OCI-LY3 (cell line): Measurements from ENCODE around the gene PPP1R1B.

Experiments
- H2AFZ ChIP-seq: fragments of 200-600, 300-600 bp; shearing (Covaris generic); 2 replicates; pipeline ENCODE4 v1.6.0; 2014; ENCODE audit warnings: antibody characterized with exemption, low read depth, low read length
- H3K27ac ChIP-seq: fragments of 200-600, 300-600 bp; sonication (generic); 2 replicates; pipeline ENCODE4 v1.5.1; 2014; ENCODE audit warnings: mild to moderate bottlenecking, low read length, moderate library complexity, mixed read lengths
- H3K27me3 ChIP-seq: fragments of 200-600, 300-600 bp; sonication (generic); 2 replicates; pipeline ENCODE4 v1.6.1; 2014; ENCODE audit warnings: low read depth, low read length, mixed read lengths
- H3K36me3 ChIP-seq: fragments of 200-600, 300-600 bp; sonication (generic); replicated peaks from 2 replicates; pipeline ENCODE3; 2014; ENCODE audit warnings: low read depth, low read length, mixed read lengths
- H3K4me1 ChIP-seq: fragments of 300-600, 200-600 bp; sonication (generic); 2 replicates; pipeline ENCODE4 v1.6.1; 2014; ENCODE audit warnings: low read length, mixed read lengths
- H3K4me2 ChIP-seq: fragments of 200-600, 300-600 bp; sonication (generic); 2 replicates; pipeline ENCODE4 v1.6.1; 2014; ENCODE audit warnings: low read length, mixed read lengths
- H3K4me3 ChIP-seq: fragments of 300-600, 200-600 bp; sonication (generic); 2 replicates; pipeline ENCODE4 v1.5.1; 2014; ENCODE audit warnings: antibody characterized with exemption, mild to moderate bottlenecking, low read length, moderate library complexity
- H3K79me2 ChIP-seq: fragments of 300-600, 200-600 bp; shearing (Covaris generic); 2 replicates; pipeline ENCODE4 v1.6.1; 2014; ENCODE audit warnings: mild to moderate bottlenecking, low read length, mixed read lengths
- H3K9ac ChIP-seq: fragments of 300-600, 200-600 bp; shearing (Covaris generic); 2 replicates; pipeline ENCODE4 v1.6.0; 2014; ENCODE audit warnings: mild to moderate bottlenecking, low read length, moderate library complexity
- H3K9me3 ChIP-seq: fragments of 200-600, 300-600 bp; shearing (Covaris generic); 2 replicates; pipeline ENCODE4 v1.6.1; 2014; ENCODE audit warnings: low read length, mixed read lengths; ENCODE audit not compliant: insufficient read depth
- H4K20me1 ChIP-seq: fragments of 200-600, 300-600 bp; sonication (generic); 2 replicates; pipeline ENCODE4 v1.6.1; 2016; ENCODE audit warnings: low read length, mixed read lengths; ENCODE audit not compliant: insufficient read depth
- EZH2phosphoT487 ChIP-seq: fragments of 200-600 bp; shearing (Covaris generic); IDR thresholded peaks from 2 replicates; pipeline ENCODE4 v1.6.1; 2018; ENCODE audit warnings: antibody characterized with exemption, mixed run types, low read depth
- TF ChIP-seq, protein P1 (sequence below): fragments of 200-600, 300-600 bp; sonication (generic); IDR thresholded peaks from 2 replicates; pipeline ENCODE4 v1.5.1; 2014; ENCODE audit warnings: antibody characterized with exemption, low read length, low read depth

Gene PPP1R1B

DNA sequence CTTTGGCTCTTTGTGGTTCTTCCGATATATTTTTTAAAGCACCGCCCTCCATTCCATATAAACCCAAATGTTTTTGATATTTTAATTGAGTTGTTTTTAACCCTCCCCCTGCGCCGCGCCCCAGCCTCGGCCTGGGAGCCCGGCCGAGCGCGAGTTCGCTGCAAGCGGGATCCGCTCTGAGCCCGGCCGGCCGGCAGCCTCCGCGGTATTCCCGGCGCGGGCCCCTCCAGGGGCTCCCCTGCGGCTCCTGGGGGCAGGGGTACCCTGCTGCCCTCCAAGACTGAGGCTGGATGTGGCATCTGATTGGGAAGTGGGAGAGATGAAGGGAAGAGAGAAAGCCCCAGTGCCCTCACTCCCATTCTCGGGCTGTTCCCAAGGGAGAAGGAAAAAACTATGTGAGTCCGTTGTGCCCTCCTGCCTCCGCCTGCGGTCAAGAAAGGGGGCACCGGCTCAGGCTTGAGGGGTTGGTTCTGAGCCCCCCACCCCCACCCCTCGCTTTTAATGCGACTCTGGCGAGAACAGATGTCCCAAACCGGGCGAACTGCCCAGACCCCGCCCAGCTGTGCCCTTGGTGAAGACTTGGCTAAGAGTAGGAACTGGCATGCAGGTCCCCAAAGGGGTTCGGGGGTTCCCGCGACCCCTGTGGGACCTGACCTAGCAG is 27.6 kb upstream of the PPP1R1B start:
- Histone ChIP-seq H3K4me1 (peaks cover 10% of the 10 kb centered on the region), H2AFZ (no peak overlapping the region), H3K79me2 (no peaks in the 10 kb centered on the region), H4K20me1 (0 out of 2 replicates have a peak, but pooled peaks cover 3% of the 10 kb centered on the region), H3K27me3 (peaks cover 58% of the 10 kb centered on the region), H3K9ac (no peak overlapping the region), H3K4me2 (no peak overlapping the region), H3K36me3 (no peaks in the 10 kb centered on the region), H3K4me3 (no peak overlapping the region), H3K27ac (no peak overlapping the region), H3K9me3 (no peaks in the 10 kb centered on the region)
- TF ChIP-seq, protein P1, sequence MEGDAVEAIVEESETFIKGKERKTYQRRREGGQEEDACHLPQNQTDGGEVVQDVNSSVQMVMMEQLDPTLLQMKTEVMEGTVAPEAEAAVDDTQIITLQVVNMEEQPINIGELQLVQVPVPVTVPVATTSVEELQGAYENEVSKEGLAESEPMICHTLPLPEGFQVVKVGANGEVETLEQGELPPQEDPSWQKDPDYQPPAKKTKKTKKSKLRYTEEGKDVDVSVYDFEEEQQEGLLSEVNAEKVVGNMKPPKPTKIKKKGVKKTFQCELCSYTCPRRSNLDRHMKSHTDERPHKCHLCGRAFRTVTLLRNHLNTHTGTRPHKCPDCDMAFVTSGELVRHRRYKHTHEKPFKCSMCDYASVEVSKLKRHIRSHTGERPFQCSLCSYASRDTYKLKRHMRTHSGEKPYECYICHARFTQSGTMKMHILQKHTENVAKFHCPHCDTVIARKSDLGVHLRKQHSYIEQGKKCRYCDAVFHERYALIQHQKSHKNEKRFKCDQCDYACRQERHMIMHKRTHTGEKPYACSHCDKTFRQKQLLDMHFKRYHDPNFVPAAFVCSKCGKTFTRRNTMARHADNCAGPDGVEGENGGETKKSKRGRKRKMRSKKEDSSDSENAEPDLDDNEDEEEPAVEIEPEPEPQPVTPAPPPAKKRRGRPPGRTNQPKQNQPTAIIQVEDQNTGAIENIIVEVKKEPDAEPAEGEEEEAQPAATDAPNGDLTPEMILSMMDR = no peak
- no peak for TF ChIP-seq EZH2phosphoT487

DNA sequence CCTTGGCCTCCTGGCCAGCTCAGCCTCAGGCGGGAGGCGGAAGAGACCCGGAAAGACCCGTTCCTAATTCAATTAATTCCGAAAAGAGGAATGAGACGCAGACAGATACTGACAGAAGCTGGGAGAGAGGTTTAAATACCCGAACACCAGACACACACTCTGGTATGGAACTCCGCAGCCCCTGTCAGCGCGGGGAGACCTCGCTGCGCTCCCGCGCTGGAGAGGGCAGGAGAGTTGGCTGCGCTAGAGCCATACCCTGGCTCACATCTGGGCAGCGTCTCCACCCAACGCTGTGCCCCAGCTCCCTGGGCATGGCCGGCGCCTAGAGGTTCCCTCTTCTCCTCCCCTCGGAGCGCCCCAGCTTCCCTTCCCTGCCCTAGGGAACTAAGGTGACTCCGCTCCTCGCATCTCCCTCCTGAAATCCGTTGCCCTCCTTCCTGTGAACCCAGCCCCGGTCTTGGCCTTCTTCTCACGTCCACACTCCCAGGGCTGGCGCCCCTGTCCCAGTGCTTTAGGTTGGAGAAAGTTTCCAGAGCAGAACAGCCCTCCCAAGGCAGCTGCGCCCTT is 27.0 kb upstream of the PPP1R1B start:
- Histone ChIP-seq H3K9me3 (no peaks in the 10 kb centered on the region), H4K20me1 (0 out of 2 replicates have a peak, but pooled peaks cover 3% of the 10 kb centered on the region), H3K79me2 (no peaks in the 10 kb centered on the region), H3K9ac (no peak overlapping the region), H3K4me1 (peaks cover 14% of the 10 kb centered on the region), H3K27me3 (peaks cover 61% of the 10 kb centered on the region), H3K36me3 (no peaks in the 10 kb centered on the region), H2AFZ (no peak overlapping the region), H3K27ac (no peak overlapping the region), H3K4me3 (no peak overlapping the region), H3K4me2 (no peak overlapping the region)
- TF ChIP-seq EZH2phosphoT487 = no peak
- TF ChIP-seq, protein P1 = no peak

DNA sequence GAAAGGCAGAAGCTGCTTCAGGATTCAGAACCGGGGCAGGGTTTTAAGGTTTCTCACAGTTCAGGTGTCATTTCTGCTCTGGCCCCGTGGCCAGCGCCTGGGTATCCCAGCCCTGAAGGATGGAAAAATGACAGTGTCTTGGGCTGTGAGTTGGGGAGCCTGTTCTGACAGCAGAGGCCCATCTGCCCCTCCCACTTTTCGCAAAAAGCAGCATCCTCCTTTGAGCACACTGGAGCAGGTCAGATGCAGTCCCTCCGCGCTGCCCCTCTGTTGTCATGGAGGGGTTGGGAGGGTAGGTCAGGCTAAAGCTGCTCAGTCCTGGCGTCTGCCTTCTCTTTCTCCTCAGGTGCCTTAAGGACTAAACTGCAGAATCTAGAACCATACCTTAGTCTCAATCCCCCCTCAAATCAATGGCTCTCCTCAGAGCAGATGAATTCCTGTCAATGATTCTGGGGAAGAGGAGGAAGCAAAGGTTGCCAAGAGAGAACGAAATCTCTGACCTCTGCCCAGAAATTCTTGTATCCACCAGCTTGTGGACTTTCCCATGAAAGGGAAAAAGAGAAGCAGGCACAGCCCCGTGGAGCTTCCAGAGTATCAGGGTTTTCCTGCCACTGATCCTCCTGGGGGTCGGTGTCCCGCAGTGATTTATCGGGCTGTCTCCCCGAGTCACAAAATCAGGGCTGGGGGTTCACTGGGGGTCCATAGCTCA is 26.3 kb upstream of the PPP1R1B start:
- H4K20me1 ChIP-seq = 0 out of 2 replicates have a peak, but pooled peaks cover 3% of the 10 kb centered on the region
- peaks cover 17% of the 10 kb centered on the region for H3K4me1 ChIP-seq
- TF ChIP-seq, protein P1 = no peak
- TF ChIP-seq EZH2phosphoT487 = no peak
- peaks cover 57% of the 10 kb centered on the region for H3K27me3 ChIP-seq
- no peak overlapping the region for H3K27ac ChIP-seq
- no peak overlapping the region for H3K4me2 ChIP-seq
- no peak overlapping the region for H3K4me3 ChIP-seq
- H3K79me2 ChIP-seq = no peaks in the 10 kb centered on the region
- H3K36me3 ChIP-seq = no peaks in the 10 kb centered on the region
- H3K9ac ChIP-seq = no peak overlapping the region
- no peaks in the 10 kb centered on the region for H3K9me3 ChIP-seq
- no peak overlapping the region for H2AFZ ChIP-seq

DNA sequence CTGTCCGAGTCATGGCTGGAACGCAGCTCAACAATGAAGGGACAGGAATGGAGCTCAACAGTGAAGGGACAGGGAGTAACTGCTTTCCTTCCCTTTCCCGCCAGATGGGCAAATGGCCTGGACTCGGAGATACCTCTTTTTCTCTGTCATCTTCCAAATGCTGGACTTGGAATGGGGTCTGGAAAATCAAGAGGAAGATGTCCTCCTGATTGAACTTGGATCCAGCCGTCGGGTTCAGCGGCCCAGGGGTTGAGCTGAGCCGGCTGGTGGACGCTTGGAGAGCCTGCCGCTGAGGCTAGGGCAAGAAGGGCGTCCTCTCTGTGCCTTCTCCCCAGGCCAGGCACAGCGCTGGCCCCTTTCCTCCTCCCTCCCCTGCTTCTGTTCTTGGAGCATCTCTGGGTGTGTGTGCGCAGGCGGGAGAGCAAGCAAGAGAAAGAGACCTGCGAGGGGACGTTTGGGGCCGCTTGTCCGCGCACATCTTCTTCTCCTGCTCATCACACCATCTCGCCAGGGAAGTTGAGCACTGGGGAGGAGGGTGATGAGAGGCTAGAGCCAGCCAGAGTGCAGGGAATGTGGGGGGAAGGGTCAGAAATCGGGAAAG is 25.7 kb upstream of the PPP1R1B start:
- Histone ChIP-seq H3K9me3 (no peaks in the 10 kb centered on the region), H4K20me1 (0 out of 2 replicates have a peak, but pooled peaks cover 3% of the 10 kb centered on the region), H3K4me3 (no peak overlapping the region), H3K27ac (no peak overlapping the region), H3K36me3 (no peaks in the 10 kb centered on the region), H3K4me2 (no peak overlapping the region), H3K4me1 (peaks cover 17% of the 10 kb centered on the region), H3K9ac (no peak overlapping the region), H3K79me2 (no peaks in the 10 kb centered on the region), H3K27me3 (peaks cover 57% of the 10 kb centered on the region), H2AFZ (no peak overlapping the region)
- no peak for TF ChIP-seq EZH2phosphoT487
- TF ChIP-seq, protein P1 = no peak
